Measurements from ENCODE around the gene TLE6. TPM values are rescaled to one million over a fixed set of nuclear protein-coding genes. Genes with fewer than 3 reads are reported as not detected.

Gene TLE6
- total and polyA plus RNA-seq, 2 of the 8 experiments (the other 6 are each of a cell fraction or from before 2014, with no cell fraction given) = 2.5 to 2.9 TPM

DNA sequence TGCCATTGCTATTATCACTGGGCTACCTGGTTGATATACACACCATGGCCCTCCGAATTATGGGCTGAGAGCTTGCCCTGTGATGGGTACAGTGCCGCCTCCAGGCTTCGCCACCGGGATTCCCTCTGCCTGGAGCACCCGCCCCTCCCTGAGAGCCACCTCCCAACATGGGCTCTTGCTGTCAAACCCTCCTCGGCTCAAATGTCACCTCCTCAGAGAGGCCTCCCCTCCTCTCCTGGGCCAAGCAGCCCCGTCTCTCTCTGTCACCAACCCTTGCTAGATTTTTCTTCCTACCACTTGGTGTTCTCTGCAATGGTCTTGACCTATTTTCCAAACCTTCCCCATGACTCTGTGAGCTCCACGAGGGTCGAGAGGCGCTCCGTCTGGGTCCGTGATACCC, 64.0 kb downstream of the TLE6 start:
- no peak overlapping the region for H3K9ac ChIP-seq (replicated peaks in 1 of 4; ENCODE audit: extremely low read depth in 1 of 4, low read depth in 3 of 4, low read length in 3 of 4)
- peaks cover 10% of the 10 kb centered on the region; the same call in 1 of the 2 replicates for H3K23me2 ChIP-seq (ENCODE audit: low read depth, low read length)
- no peak overlapping the region for H3K27ac ChIP-seq (ENCODE audit: low read depth, low read length)
- DNase-seq (ENCODE audit: low read depth in 1 of 2, low spot score in 2 of 2) = peak in 1 of 2 experiments; percentile 59
- H3K4me1 ChIP-seq (replicated peaks in 1 of 4; ENCODE audit: control insufficient read depth in 3 of 4, insufficient read depth in 4 of 4, low read length in 3 of 4) = peaks cover 7 to 16% (median 10%) of the 10 kb centered on the region in 4 experiments
- no peak overlapping the region for H3K23ac ChIP-seq (ENCODE audit: insufficient read length)
- peak overlapping the region; percentile 51; the same call in 1 of the 2 replicates for H3K18ac ChIP-seq (ENCODE audit: extremely low read depth, low read length)
- POLR2A ChIA-PET (ENCODE audit: partially characterized antibody) = interaction anchor here (1.0 to 4.0 kb wide), 4 partner anchors 12 to 66 kb away, joined by 3 to 25 read pairs (median 4); no protein-coding TSS in a partner anchor
- peak; percentile 63 for TF ChIP-seq SAP30 (IDR thresholded peaks at IDR 0.05; ENCODE audit: insufficient read depth, insufficient replicate concordance, low read length)
- no peak for TF ChIP-seq EGR1 (IDR thresholded peaks at IDR 0.05; ENCODE audit: borderline replicate concordance, low read depth, low read length)
- no peak for TF ChIP-seq POLR2A (IDR thresholded peaks at IDR 0.05; ENCODE audit: control extremely low read depth in 1 of 2, low read depth in 2 of 2, low read length in 2 of 2)
- H4K8ac ChIP-seq (ENCODE audit: extremely low read depth, insufficient read depth, low read length) = no peak overlapping the region
- H4K20me1 ChIP-seq (replicated peaks in 1 of 2; ENCODE audit: control insufficient read depth in 1 of 2, insufficient read depth in 2 of 2, low read length in 2 of 2) = no peaks in the 10 kb centered on the region
- H2AK5ac ChIP-seq (ENCODE audit: low read depth, low read length) = no peak overlapping the region
- no peak overlapping the region for H2BK120ac ChIP-seq (replicated peaks; ENCODE audit: low read depth, low read length)
- peak overlapping the region in 1 of 4 experiments; percentile 65; a peak in 4 of 8 replicates for H3K4me3 ChIP-seq (ENCODE audit: extremely low read depth in 1 of 4, insufficient read depth in 2 of 4, low read depth in 3 of 4, low read length in 4 of 4)
- WGBS, 2 experiments (ENCODE audit: extremely low coverage in 1 of 2, insufficient coverage in 1 of 2, insufficient read length in 1 of 2, insufficient replicate concordance in 2 of 2, low coverage in 1 of 2, low lambda C conversion rate in 2 of 2, missing lambda C conversion rate in 1 of 2) = 28% methylated on average over 12 of the region's 12 CpGs; no CpG with 5 or more reads in 1 of the 2 experiments
- no peak for FAIRE-seq
- H3K4ac ChIP-seq (replicated peaks; ENCODE audit: insufficient read length, low read depth, low read length) = no peak overlapping the region
- H3K4me2 ChIP-seq (ENCODE audit: insufficient read depth in 1 of 2, low read depth in 2 of 2, low read length in 2 of 2) = peak overlapping the region; percentile 62
- H3K14ac ChIP-seq (ENCODE audit: insufficient read length) = no peak overlapping the region
- no peaks in the 10 kb centered on the region for H3K79me2 ChIP-seq (ENCODE audit: control insufficient read depth in 1 of 2, insufficient read depth in 2 of 2, low read length in 2 of 2)
- no peak overlapping the region for H3K56ac ChIP-seq (replicated peaks; ENCODE audit: insufficient read length, low read depth, low read length)
- H2AFZ ChIP-seq (ENCODE audit: low read length) = no peak overlapping the region
- H4K5ac ChIP-seq (ENCODE audit: insufficient read length, low read depth, low read length) = peak overlapping the region; percentile 48
- peaks cover 0 to 2% (median 1%) of the 10 kb centered on the region in 4 experiments; a peak in 3 of 7 replicates for H3K27me3 ChIP-seq (replicated peaks in 1 of 4; ENCODE audit: control insufficient read depth in 3 of 4, extremely low read depth in 1 of 4, insufficient read depth in 3 of 4, low read length in 3 of 4)
- H2BK20ac ChIP-seq (ENCODE audit: low read length) = no peak overlapping the region
- no peaks in the 10 kb centered on the region for H3K79me1 ChIP-seq (ENCODE audit: low read depth, low read length)
- H3K9me3 ChIP-seq (ENCODE audit: insufficient read depth in 2 of 2, low read depth in 1 of 2, low read length in 1 of 2) = no peaks in the 10 kb centered on the region
- no peak overlapping the region for H2BK5ac ChIP-seq (ENCODE audit: low read depth, low read length)
- H2BK12ac ChIP-seq (ENCODE audit: low read depth, low read length) = 0 out of 2 replicates have a peak overlapping the region, but pooled peaks have one; percentile 39
- no peaks in the 10 kb centered on the region for H3K36me3 ChIP-seq (ENCODE audit: control insufficient read depth in 2 of 4, insufficient read depth in 4 of 4, low read length in 3 of 4)
- H4K91ac ChIP-seq (replicated peaks; ENCODE audit: insufficient read length, low read length) = no peak overlapping the region
- no peak overlapping the region for H2BK15ac ChIP-seq (ENCODE audit: low read length)
- CTCF ChIA-PET (ENCODE audit: partially characterized antibody) = interaction anchor here (0.5 to 6.3 kb wide), 7 partner anchors 10 to 119 kb away, joined by 3 to 36 read pairs (median 3); no protein-coding TSS in a partner anchor
